HFF-Myc (cell line): ENCODE measurements around the gene FOXC1.

Experiments
- DNase-seq: peaks from one replicate; pipeline ENCODE4 v3.0.0-alpha.2; 2011; ENCODE audit warnings: low read depth; ENCODE audit errors: extremely low read depth
- H3K4me3 ChIP-seq: replicated peaks from 2 replicates; pipeline ENCODE4 v1.5.1; 2011; ENCODE audit warnings: low read depth, mild to moderate bottlenecking, control low read depth, low read length
- TF ChIP-seq, protein P1 (sequence below): IDR thresholded peaks from 2 replicates; pipeline ENCODE4 v1.5.1; 2012; ENCODE audit warnings: mild to moderate bottlenecking, low read depth, low read length, control low read depth; ENCODE audit errors: missing control alignments

The FOXC1 gene

DNA sequence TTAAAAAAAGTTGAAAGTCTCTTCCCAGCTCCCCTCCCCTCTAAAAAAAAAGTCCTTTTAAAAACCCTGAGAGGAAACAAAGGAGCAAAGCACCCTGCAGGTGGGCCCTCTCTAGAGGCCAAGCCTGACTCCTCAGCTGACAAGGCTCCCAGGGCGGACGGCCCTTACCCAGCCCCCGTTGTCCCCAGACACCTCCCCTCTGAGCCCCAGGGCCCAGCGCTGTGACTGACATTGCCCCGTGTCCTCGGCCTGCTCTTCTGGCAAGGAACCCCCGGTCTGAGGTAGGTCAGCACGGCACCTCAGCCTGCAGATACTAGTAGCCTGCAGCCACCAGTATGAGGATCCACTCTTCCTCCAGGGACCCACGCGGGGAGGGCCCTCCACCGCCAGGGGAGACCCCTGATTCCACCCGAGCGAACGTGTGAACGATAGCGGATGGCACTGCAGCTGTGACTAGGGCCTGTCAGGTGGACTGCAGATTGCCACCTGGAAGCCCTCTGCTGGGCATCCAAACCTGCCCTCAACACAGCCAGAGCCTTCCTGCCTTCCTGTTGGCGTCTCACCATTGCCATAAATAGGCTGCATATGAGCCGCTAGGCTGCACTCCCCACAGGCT, 34.2 kb downstream of the FOXC1 start:
- H3K4me3 ChIP-seq, result no peak overlapping the region
- no peak for DNase-seq
- TF ChIP-seq, protein P1, sequence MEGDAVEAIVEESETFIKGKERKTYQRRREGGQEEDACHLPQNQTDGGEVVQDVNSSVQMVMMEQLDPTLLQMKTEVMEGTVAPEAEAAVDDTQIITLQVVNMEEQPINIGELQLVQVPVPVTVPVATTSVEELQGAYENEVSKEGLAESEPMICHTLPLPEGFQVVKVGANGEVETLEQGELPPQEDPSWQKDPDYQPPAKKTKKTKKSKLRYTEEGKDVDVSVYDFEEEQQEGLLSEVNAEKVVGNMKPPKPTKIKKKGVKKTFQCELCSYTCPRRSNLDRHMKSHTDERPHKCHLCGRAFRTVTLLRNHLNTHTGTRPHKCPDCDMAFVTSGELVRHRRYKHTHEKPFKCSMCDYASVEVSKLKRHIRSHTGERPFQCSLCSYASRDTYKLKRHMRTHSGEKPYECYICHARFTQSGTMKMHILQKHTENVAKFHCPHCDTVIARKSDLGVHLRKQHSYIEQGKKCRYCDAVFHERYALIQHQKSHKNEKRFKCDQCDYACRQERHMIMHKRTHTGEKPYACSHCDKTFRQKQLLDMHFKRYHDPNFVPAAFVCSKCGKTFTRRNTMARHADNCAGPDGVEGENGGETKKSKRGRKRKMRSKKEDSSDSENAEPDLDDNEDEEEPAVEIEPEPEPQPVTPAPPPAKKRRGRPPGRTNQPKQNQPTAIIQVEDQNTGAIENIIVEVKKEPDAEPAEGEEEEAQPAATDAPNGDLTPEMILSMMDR, result no peak

DNA sequence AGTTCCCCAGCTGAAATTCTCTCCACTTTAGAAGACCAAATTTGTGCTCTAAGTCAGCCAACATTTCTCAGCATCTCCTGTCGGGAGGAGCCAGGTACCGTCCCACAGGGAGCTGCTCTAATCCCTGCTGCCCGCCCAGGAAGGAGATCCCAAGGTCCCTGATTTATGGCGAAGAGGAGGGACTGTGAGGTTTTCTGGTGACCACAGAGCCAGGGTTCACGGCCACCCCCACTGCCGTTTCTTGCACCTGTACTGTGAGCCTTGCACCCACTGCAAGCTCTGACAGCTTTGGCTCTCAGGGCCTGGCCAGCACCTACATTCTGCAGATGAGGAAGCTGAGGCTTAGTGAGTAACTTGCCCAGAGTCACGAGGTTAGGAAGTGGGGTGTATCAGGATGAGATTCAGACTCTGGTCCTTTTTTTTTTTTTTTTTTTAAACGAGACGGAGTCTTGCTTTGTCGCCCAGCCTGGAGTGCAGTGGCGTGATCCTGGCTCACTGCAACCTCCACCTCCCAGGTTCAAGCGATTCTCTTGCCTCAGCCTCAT, 34.9 kb downstream of the FOXC1 start:
- no peak for DNase-seq
- no peak overlapping the region for H3K4me3 ChIP-seq
- TF ChIP-seq, protein P1, result no peak

DNA sequence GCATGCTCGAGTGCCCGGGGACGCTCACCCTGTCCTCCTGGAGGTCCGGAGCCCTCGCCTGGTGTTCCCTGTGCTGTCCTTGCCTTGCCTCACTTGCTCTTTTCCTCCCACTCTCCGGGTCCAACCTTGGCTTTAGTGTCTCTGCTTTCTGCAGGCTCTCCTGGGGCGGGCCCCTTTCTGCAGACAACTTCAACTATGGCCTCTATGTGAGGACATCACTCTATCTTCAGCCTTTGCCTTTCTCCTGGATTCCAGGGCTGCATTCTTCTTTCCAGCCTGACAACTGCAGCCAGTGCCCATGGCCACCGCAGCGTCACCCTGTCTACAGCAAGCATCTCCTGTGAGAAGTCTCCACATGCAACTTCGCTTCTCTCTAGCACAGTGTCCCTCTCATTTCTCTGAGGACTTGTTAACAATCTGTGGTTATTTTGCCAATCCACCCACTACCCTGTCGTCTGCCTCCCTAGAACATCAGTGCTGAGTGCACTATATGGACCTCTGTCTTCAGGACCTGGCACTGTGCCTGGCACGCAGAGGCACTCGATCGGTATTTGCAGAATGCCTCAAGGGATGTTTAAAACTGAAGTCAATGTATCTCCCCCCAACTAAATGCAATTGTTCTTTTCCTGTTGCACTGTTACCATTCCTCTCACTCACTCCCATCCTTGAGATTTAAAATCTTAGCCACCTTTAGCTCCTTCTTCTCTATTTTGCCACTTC, 35.9 kb downstream of the FOXC1 start:
- TF ChIP-seq, protein P1, result no peak
- no peak overlapping the region for H3K4me3 ChIP-seq
- DNase-seq, result no peak

DNA sequence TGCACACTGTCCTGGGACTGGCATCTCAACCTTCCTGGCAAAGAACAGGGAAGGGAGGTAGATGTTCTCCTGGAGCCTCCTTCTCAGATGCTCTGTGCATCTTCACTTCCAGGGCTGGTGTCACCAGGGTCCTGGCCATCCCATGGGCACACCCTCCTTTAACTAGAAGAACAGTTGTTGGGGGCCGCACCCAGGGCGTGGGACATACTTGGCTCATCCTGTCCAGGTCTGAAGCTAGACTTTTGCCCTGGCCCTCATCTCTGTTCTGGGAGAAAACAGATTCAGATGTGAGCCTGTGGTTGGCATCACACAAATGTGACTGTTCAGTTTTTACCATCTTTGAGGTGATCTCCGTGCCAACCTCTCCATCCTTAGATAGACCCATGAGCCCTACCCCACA, 41.6 kb downstream of the FOXC1 start:
- TF ChIP-seq, protein P1, result no peak
- DNase-seq, result no peak
- H3K4me3 ChIP-seq, result no peak overlapping the region

DNA sequence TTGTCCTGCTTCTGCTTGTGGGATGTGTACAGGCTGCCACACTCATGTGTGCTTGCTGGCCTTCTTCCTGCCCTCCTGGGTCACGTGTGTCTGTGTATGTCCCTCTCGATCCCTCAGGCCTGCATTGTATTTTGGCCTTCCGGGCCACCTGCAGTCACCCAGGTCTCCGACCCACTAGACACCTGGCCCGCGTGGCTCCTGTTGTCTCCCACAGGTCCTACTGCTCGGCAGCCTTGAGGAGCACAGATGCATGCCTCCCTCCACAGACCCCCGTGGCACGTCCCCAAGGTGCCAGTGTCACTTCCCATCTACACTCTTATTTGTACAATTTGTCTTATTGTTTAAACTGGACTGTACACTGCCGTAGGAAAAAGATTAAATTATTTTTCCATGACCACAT, 43.1 kb downstream of the FOXC1 start:
- no peak for DNase-seq
- no peak overlapping the region for H3K4me3 ChIP-seq
- TF ChIP-seq, protein P1, result no peak

DNA sequence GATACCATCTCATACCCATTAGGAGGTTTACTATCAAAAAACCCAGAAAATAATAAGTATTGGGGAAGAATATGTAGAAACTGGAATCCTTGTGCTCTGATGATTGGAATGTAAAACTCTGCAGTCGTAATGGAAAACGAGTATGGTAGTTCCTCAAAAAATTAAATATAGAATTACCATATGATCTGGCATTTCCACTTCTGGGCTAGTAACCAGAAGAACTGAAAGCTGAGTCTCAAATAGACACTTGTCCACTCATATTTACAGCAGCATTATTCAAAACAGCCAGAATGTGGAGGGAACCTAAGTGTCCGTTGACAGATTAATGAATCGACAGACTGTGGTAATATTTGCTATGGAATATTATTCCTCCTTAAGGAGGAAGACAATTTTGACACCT, 44.3 kb downstream of the FOXC1 start:
- TF ChIP-seq, protein P1, result no peak
- DNase-seq, result no peak
- H3K4me3 ChIP-seq, result no peak overlapping the region
